AML-193 (cell line): ENCODE data around the gene CCL3.
"Not testable (repeated sequence)": the region's sequence is repeated elsewhere in the genome, so short reads cannot be mapped to it uniquely, and the experiment has no call there.

Source experiments
- DNase-seq, 2 experiments: peaks; one replicate each; lab custom pipeline; 2025; lab: John Stamatoyannopoulos, UW

The CCL3 gene

GRCh38 chr17:36089888-36090836 lies at the start of gene CCL3:
Gene CCL3 (minus strand): TSS chr17:36090143. CDS start chr17:36090058, 85 bp downstream.
- DNase-seq, result no peak

DNA sequence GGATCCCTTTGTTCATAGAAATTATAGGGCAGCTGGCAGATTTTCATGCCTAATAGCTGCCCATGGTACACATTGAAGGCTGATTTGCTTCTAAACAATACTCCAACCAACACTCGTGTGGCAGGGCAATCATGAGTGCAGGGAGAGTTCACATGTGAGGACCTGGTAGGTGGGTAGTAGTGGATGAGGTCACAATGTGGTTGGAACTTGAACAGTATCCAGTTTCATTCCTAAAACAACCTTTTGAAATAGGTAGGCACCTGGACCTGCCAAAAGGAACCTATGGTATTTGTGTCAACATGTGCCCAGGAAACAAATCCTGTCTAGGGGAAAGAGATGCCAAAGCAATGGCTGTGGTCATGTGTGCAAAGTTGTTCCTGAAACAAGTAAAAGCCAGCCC lies 46.5 kb upstream of the CCL3 start:
- DNase-seq, result no peak

- no peak for DNase-seq
Observed at GRCh38 chr17:36136036-36136435, 46.1 kb upstream of the CCL3 start.

GRCh38 chr17:36135465-36135864 lies 45.5 kb upstream of the CCL3 start:
- DNase-seq, result no peak

- DNase-seq, result no peak
Observed at GRCh38 chr17:36133602-36134236, 43.8 kb upstream of the CCL3 start.

- DNase-seq, result no peak
Observed at GRCh38 chr17:36132421-36132831, 42.5 kb upstream of the CCL3 start.

DNA sequence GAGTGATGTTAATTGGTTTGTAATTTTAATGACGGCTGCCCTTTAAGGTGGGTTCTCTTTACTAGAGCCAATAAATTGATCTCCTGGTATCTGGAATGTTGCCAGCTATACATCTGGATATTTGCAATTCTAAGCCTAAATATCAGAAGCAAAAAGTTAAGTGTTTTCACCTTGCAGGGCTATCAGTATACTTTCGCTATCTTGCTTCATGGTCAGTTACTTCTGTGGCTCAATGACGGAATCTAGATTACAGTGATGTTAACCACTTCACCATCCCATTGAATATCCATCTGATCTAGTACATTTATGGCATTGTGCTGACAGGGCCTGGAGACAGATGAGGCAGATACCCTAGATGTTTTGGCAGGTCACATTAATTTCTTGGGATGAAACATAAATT lies 42.0 kb upstream of the CCL3 start:
- DNase-seq, result no peak

DNA sequence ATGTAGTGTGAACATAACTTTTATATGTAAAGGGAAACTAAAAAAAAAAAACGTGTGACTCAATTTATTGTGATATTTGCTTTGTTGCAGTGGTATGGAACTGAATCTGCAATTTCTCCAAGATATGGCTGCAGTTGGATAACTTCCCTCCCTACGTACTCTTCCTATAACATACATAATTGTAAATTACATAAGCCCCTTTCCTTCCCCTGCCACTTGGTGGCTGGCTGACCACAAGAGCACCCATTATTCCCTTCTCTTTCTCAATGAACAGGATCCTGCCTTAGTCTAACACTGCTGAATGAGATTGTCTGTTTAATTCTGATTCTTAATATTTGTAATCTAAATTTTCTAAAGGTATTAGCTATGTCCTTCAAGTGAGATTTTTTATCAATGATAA lies 41.5 kb upstream of the CCL3 start:
- DNase-seq, result peak; percentile 96 to 98

- no peak for DNase-seq
Observed at GRCh38 chr17:36130346-36130745, 40.4 kb upstream of the CCL3 start.

GRCh38 chr17:36129616-36130015 lies 39.7 kb upstream of the CCL3 start:
- no peak for DNase-seq

DNA sequence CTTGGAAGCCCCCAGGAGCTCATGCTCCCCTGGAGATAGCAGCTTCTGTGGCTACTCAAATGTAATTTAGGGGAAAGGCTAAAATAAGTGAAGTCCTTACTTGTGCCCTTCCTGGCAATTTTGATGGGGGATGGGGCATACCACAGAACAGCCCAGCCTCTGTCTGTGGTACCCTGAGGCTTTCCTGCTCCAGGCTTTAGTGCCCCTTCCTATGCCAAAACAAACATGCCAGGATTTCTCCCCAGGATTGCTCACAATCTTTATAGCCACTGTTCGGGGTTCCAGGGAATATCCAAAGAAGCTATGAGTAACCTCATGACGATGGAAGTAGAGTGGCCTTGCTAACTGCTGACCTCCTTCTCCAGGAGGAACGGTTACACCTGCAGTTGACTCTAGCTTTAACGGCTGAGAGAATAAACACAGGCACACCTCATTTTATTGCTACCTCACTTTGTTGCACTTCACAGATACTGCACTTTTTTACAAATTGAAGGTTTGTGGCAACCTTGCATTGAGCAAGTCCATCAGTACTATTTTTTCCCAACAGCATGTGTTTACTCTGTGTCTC lies 38.6 kb upstream of the CCL3 start:
- DNase-seq, result no peak

DNA sequence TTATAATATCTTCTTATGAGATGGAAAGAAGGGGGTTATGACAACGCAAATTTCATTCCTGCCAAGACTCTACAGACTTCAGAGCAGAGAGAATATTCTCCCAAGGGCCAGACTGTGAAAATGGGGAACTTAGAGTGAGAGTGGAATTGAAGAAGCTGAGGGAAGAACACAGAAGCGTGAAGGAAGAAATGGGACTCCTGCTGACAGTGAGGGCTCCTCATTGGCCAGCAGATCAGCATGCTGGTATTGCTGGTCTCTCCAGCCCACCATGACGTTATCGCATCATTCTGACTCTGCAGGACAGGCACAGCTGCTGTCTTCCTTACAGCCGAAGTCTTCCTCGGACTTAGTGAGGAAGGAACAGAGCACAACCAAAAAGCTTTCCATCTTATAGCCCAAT lies 38.0 kb upstream of the CCL3 start:
- no peak for DNase-seq

DNA sequence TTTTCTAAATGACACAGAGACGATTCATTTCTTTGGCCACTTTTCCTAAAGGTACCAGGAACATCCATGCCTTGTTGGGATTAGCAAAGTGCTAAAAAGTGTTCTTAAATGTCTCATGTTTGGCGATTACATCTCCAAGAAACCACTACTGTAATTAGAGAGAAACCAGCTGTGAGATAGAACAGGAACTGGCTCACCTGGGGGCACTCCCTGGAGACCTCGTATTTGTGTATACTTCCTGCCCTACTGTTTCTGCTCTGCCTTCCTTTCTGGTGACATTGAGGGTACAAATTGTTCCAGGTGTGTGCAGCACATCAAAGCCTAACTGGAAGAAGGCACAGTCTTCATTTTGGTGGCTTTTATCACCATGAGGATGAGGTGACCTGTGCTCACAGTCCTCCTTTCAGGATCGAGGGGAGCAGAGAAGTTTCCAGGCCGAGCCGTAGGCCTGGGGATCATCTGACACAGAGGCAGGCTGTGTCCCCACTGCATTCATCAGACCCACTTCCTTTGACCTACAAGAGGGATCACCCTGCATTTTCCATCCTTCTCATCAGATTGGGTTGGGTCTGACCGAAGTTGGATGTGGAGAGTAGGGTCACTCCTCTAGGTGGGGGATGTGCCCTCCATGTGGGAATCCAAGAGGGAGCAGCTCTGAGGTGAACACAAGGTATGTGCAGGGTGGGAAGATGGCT lies 37.4 kb upstream of the CCL3 start:
- no peak for DNase-seq

- DNase-seq, result no peak
Observed at GRCh38 chr17:36124879-36125824, 35.2 kb upstream of the CCL3 start.

DNA sequence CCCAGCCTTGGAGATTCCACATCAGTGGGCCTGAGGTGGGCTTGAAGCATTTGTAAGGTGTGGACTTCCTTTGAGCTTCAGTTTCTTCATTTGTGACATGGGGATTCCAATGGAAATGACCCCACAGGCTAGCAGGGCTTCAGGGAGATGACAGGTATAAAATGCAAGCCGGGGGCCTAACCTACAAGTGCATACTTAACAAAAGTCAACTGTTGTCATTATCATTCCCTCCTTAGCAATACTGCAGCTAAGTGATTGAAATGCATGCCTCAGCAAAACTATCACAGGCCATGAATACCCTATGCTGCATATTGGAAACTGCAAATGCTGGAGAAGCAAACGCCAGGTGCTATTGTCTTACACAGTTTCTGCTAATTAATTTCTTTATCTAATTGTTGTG lies 33.5 kb upstream of the CCL3 start:
- no peak for DNase-seq

DNA sequence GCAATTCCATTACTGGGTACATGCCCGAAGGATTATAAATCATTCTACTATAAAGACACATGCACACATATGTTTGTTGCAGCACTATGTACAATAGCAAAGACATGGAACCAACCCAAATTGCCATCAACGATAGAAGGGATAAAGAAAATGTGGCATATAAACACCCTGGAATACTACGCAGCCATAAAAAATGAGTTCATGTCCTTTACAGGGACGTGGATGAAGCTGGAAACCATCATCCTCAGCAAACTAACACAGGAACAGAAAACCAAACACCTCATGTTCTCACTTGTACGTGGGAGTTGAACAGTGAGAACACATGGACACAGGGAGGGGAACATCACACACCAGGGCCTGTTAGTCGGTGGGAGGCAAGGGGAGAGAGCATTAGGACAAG lies 31.2 kb upstream of the CCL3 start:
- not testable (repeated sequence) for DNase-seq

- DNase-seq, result no peak
Observed at GRCh38 chr17:36120221-36120620, 30.3 kb upstream of the CCL3 start.

- DNase-seq, result no peak
Observed at GRCh38 chr17:36118477-36119353, 28.8 kb upstream of the CCL3 start.

DNA sequence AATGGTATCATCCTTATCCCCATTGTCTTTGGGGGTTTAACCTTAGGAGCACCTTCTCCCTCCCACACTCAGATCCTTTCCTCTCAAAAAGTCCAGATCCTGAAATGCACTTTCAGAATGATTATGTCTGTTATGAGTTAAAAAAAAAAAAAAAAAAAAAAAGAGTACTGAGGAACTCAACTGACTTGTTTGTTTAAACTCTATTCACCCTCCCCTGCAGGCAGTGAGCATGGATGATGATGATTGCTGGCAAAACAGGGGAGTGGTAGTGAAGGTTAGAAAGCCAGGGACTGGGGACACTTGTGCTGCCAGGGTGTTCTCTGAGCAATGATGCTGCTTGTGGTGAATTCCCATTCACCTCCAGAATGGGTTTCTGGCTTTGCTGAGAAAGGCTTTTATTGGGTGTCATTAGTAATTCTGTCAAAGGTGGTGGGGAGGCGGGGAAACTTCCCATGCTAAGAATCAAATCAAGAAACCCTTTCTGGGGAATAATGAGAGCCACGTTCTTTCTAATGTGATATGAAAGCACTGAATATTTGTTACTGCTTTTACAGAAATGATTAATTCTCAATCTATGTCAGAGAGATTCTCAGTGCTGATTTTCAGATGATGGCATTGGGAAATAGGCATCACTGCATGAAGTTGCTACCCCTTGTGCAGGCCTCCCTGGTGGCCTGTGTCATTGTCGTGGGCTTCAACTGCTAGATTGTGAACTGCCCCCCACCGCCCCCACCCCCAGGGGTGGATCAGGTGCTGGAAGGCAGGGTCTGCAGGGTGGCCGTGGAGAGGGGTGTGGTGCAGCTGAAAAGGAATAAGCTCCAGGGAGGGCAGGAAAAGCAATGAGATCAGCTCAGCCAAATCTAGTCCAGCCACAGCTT lies 27.8 kb upstream of the CCL3 start:
- no peak for DNase-seq
